CD4-positive, alpha-beta T cell (primary cell): Measurements from ENCODE around the gene KRT28. TPM values are rescaled to one million over a fixed set of nuclear protein-coding genes. Genes with fewer than 3 reads are reported as not detected.

ENCODE experiments used
- ATAC-seq: fragments of 200-7000 bp; cut with Tn5 transposase; one replicate; pipeline ENCODE4 v1.10.0; 2022; ENCODE audit warnings: mild to moderate bottlenecking; ENCODE audit not compliant: poor library complexity
- CTCF ChIA-PET: fragments of 350-600 bp; sonication (Branson Sonifier 250); formaldehyde crosslinking; loops from one replicate; lab custom pipeline; 2021; ENCODE audit warnings: antibody characterized with exemption, inconsistent platforms; lab: Charles Lee
- POLR2A ChIA-PET: fragments of 350-600 bp; sonication (Branson Sonifier 250); formaldehyde crosslinking; loops from one replicate; lab custom pipeline; 2021; ENCODE audit warnings: antibody characterized with exemption, inconsistent platforms; lab: Charles Lee
- DNase-seq, 14 experiments: peaks; one replicate each; pipeline ENCODE4 v3.0.0-alpha.2; 2013 to 2020; ENCODE audit warnings: mixed read lengths in 2 of 14
- H3K27ac ChIP-seq, 2 donors: one replicate each; pipeline versions ENCODE4 v1.5.1 to v1.7.0; 2013; ENCODE audit warnings: low read length in 2 of 2, low read depth in 1 of 2, mild to moderate bottlenecking in 1 of 2
- H3K27me3 ChIP-seq, 2 experiments: 1 replicate in 1 of 2; 2 replicates in 1 of 2; pipeline versions ENCODE4 v1.6.1 to v1.7.0; 2013; ENCODE audit warnings: low read length in 2 of 2, control low read depth in 1 of 2, mild to moderate bottlenecking in 1 of 2, moderate library complexity in 1 of 2; ENCODE audit not compliant: insufficient read depth in 2 of 2, control insufficient read depth in 1 of 2
- H3K36me3 ChIP-seq: one replicate; pipeline ENCODE4 v1.6.1; 2013; ENCODE audit warnings: low read length, control low read depth; ENCODE audit not compliant: insufficient read depth
- H3K4me1 ChIP-seq: one replicate; pipeline ENCODE4 v1.6.1; 2013; ENCODE audit warnings: low read length, control low read depth; ENCODE audit not compliant: insufficient read depth
- H3K4me3 ChIP-seq: one replicate; pipeline ENCODE4 v1.5.1; 2013; ENCODE audit warnings: mild to moderate bottlenecking, low read length, moderate library complexity
- H3K9me3 ChIP-seq, 2 experiments: 1 replicate in 1 of 2; 2 replicates in 1 of 2; pipeline versions ENCODE4 v1.6.1 to v1.7.0; 2013; ENCODE audit warnings: low read length in 2 of 2, mild to moderate bottlenecking in 2 of 2, control low read depth in 1 of 2, moderate library complexity in 1 of 2; ENCODE audit not compliant: control insufficient read depth in 1 of 2, insufficient read depth in 1 of 2
- H3K27ac Mint-ChIP-seq: one replicate; pipeline ENCODE4 v1.8.0; 2020; ENCODE audit warnings: mixed read lengths
- H3K27me3 Mint-ChIP-seq: one replicate; pipeline ENCODE4 v1.8.0; 2021; ENCODE audit warnings: mixed read lengths
- H3K36me3 Mint-ChIP-seq: one replicate; pipeline ENCODE4 v1.8.0; 2021; ENCODE audit warnings: low read depth, mixed read lengths
- H3K4me1 Mint-ChIP-seq: one replicate; pipeline ENCODE4 v1.8.0; 2021; ENCODE audit warnings: low read depth, mixed read lengths
- H3K4me3 Mint-ChIP-seq: one replicate; pipeline ENCODE4 v1.8.0; 2020; ENCODE audit warnings: mild to moderate bottlenecking, mixed read lengths
- H3K9me3 Mint-ChIP-seq: one replicate; pipeline ENCODE4 v1.8.0; 2020; ENCODE audit warnings: mixed read lengths
- CTCF ChIP-seq: fragments of 200-600 bp; IDR thresholded peaks from one replicate; pipeline ENCODE4 v1.8.0; 2022; ENCODE audit warnings: antibody characterized with exemption, mild to moderate bottlenecking
- intact Hi-C, 2 experiments: fragments of 100-400 bp; cut with DNase I in 1 of 2; cut with micrococcal nuclease in 1 of 2; formaldehyde crosslinking; loops; one replicate each; pipeline versions ENCODE4 v1.15.1 to v1.9.0; 2023 to 2025; cut with DNase I, micrococcal nuclease
- total RNA-seq, 174 experiments: library from RNA in 2 of 174; stranded (reverse) in 2 of 174; gene quantifications; one replicate each; pipeline ENCODE4 v1.2.3 and lab custom pipeline; 2021 to 2026

The KRT28 gene
- total RNA-seq, 2 experiments from 2014 or later: not detected

- intact Hi-C loops: no loop called here
- no peaks in the 10 kb centered on the region for H3K4me1 Mint-ChIP-seq
- H3K9me3 ChIP-seq: peaks cover 0 to 5% of the 10 kb centered on the region in 2 experiments
- no peak for ATAC-seq
- H3K4me3 ChIP-seq: no peak overlapping the region
- no peak overlapping the region for H3K27ac ChIP-seq
- DNase-seq: no peak
- CTCF ChIA-PET: no interaction called here
- no peak overlapping the region for H3K27ac Mint-ChIP-seq
- no peak overlapping the region for H3K4me3 Mint-ChIP-seq
- peaks cover 34 to 50% of the 10 kb centered on the region in 2 experiments for H3K27me3 ChIP-seq
- POLR2A ChIA-PET: no interaction called here
- no peaks in the 10 kb centered on the region for H3K9me3 Mint-ChIP-seq
- no peaks in the 10 kb centered on the region for H3K36me3 ChIP-seq
- H3K27me3 Mint-ChIP-seq: peaks cover 78% of the 10 kb centered on the region
- TF ChIP-seq CTCF: no peak
- no peaks in the 10 kb centered on the region for H3K36me3 Mint-ChIP-seq
- H3K4me1 ChIP-seq: no peaks in the 10 kb centered on the region
Observed at GRCh38 chr17:40777459-40777858, 22.3 kb downstream of the KRT28 start.

- Histone ChIP-seq H3K4me3 (no peak overlapping the region), H3K9me3 (peaks cover 0 to 5% of the 10 kb centered on the region in 2 experiments), H3K36me3 (no peaks in the 10 kb centered on the region), H3K4me1 (no peaks in the 10 kb centered on the region), H3K27me3 (peaks cover 36 to 63% of the 10 kb centered on the region in 2 experiments), H3K27ac (no peak overlapping the region)
- Mint-ChIP-seq H3K27ac (no peak overlapping the region), H3K27me3 (peaks cover 82% of the 10 kb centered on the region), H3K9me3 (no peaks in the 10 kb centered on the region), H3K36me3 (no peaks in the 10 kb centered on the region), H3K4me1 (no peaks in the 10 kb centered on the region), H3K4me3 (no peak overlapping the region)
- no peak for TF ChIP-seq CTCF
- ChIA-PET CTCF (no interaction called here), POLR2A (no interaction called here)
- intact Hi-C loops: no loop called here
- no peak for DNase-seq
- no peak for ATAC-seq
Observed at GRCh38 chr17:40775945-40776344, 23.8 kb downstream of the KRT28 start.

- Mint-ChIP-seq H3K4me1 (no peaks in the 10 kb centered on the region), H3K36me3 (no peaks in the 10 kb centered on the region), H3K27ac (no peak within 1 kb of the TSS), H3K27me3 (peaks cover 65% of the 10 kb centered on the region), H3K4me3 (no peak within 1 kb of the TSS), H3K9me3 (no peaks in the 10 kb centered on the region)
- intact Hi-C loops: no loop called here
- ATAC-seq (no peak), DNase-seq (no peak)
- Histone ChIP-seq H3K4me1 (no peaks in the 10 kb centered on the region), H3K27ac (no peak within 1 kb of the TSS), H3K4me3 (no peak within 1 kb of the TSS), H3K27me3 (peaks cover 15 to 38% of the 10 kb centered on the region in 2 experiments), H3K36me3 (no peaks in the 10 kb centered on the region), H3K9me3 (no peaks in the 10 kb centered on the region)
- no peak for TF ChIP-seq CTCF
- POLR2A ChIA-PET: no interaction called here
- CTCF ChIA-PET: no interaction called here
Observed at GRCh38 chr17:40772101-40772500, 27.7 kb downstream of the KRT28 start, which contains the start of gene KRT26. KRT26 (minus strand) TSS chr17:40772201; CDS start chr17:40772113, 88 bp downstream.
